Kidney (tissue), 14 donors: ENCODE results near the gene DENND4A. TPM values are rescaled to one million over a fixed set of nuclear protein-coding genes. Genes with fewer than 3 reads are reported as not detected.

Experiments
- DNase-seq, 5 donors: peaks; one replicate each; pipeline ENCODE4 v3.0.0-alpha.2; 2013 to 2020
- FAIRE-seq: peaks from 2 replicates; lab custom pipeline; 2012; peaks lifted over from hg19 to GRCh38; lab: Jason Lieb, UNC
- H3K27ac ChIP-seq, 2 donors: one replicate each; pipeline ENCODE4 v1.7.0; 2013; ENCODE audit warnings: low read depth in 2 of 2, low read length in 2 of 2, inconsistent platforms in 1 of 2
- H3K27me3 ChIP-seq: one replicate; pipeline ENCODE4 v1.7.1; 2013; ENCODE audit warnings: low read length, inconsistent platforms; ENCODE audit not compliant: control insufficient read depth, insufficient read depth
- H3K36me3 ChIP-seq, 3 donors: one replicate each; pipeline versions ENCODE4 v1.7.0 to v1.7.1; 2013; ENCODE audit warnings: low read length in 3 of 3, control low read depth in 1 of 3, inconsistent platforms in 1 of 3; ENCODE audit not compliant: insufficient read depth in 3 of 3, control insufficient read depth in 2 of 3
- H3K4me1 ChIP-seq, 3 donors: one replicate each; pipeline versions ENCODE4 v1.7.0 to v1.7.1; 2013; ENCODE audit warnings: low read length in 3 of 3, inconsistent platforms in 1 of 3, low read depth in 1 of 3; ENCODE audit not compliant: control insufficient read depth in 2 of 3, insufficient read depth in 2 of 3
- H3K4me3 ChIP-seq, 3 donors: one replicate each; pipeline versions ENCODE4 v1.7.0 to v1.8.1; 2013; ENCODE audit warnings: low read length in 3 of 3, control low read depth in 1 of 3, inconsistent platforms in 1 of 3
- H3K9ac ChIP-seq, 3 donors: one replicate each; pipeline versions ENCODE4 v1.7.0 to v1.7.1; 2013; ENCODE audit warnings: low read length in 3 of 3, control low read depth in 1 of 3, inconsistent platforms in 1 of 3
- H3K9me3 ChIP-seq, 3 donors: one replicate each; pipeline versions ENCODE4 v1.7.0 to v1.7.1; 2013; ENCODE audit warnings: low read length in 3 of 3, control low read depth in 1 of 3, inconsistent platforms in 1 of 3; ENCODE audit not compliant: control insufficient read depth in 2 of 3, insufficient read depth in 1 of 3
- CTCF ChIP-seq: IDR thresholded peaks from 3 replicates; pipeline ENCODE4 v1.5.1; 2012; ENCODE audit warnings: mild to moderate bottlenecking, moderate library complexity, borderline replicate concordance; ENCODE audit not compliant: insufficient read depth; ENCODE audit errors: extremely low read depth
- intact Hi-C: fragments of 100-400 bp; cut with DNase I; formaldehyde crosslinking; loops from one replicate; pipeline ENCODE4 v1.11.1; 2022
- polyA plus RNA-seq: library from polyadenylated mRNA; stranded (reverse); fragments of 350-450 nt; fragmentation: Illumina TruSeq; extraction: RNeasy Lipid Tissue Mini Kit (QIAGEN cat#74804); gene quantifications from one replicate; pipeline ENCODE4 v1.2.3, GENCODE V29; 2014; ENCODE audit warnings: low read depth, low replicate concordance; ENCODE audit not compliant: insufficient read depth
- total RNA-seq: library from RNA; stranded (reverse); fragmentation: NEBNext Ultra II Directional; extraction: Animal tissue kit (Norgen Biotek cat#: 25700); gene quantifications from one replicate; pipeline ENCODE4 v1.2.1, GENCODE V29; 2021
- donor health status: control.
- donor health status: control.
- donor health status: control.
- donor health status: control.
- donor health status: control.
- donor health status: DM: yes; HTN: yes; CAD: no.
- donor health status: Normal renal cell carcinoma (clear cell type).

Gene DENND4A
- total and polyA plus RNA-seq, 2 donors from 2014 or later: 8.6 to 35.9 TPM

- DNase-seq: no peak
- Histone ChIP-seq H3K4me1 (peaks cover 0 to 5% (median 3%) of the 10 kb centered on the region in 3 donors), H3K27ac (no peak overlapping the region), H3K9ac (no peak overlapping the region), H3K4me3 (no peak overlapping the region), H3K36me3 (no peaks in the 10 kb centered on the region), H3K27me3 (no peaks in the 10 kb centered on the region), H3K9me3 (no peaks in the 10 kb centered on the region)
- no peak for TF ChIP-seq CTCF
- FAIRE-seq: no peak
- intact Hi-C loops: no loop called here
These were observed 3.0 kb downstream of the DENND4A start for GRCh38 chr15:65789105-65789504.

GRCh38 chr15:65787260-65787659 is 4.8 kb downstream of the DENND4A start:
- no peaks in the 10 kb centered on the region for H3K36me3 ChIP-seq
- TF ChIP-seq CTCF: no peak
- peak overlapping the region in 1 of 2 donors; percentile 48 for H3K27ac ChIP-seq
- H3K27me3 ChIP-seq: no peaks in the 10 kb centered on the region
- H3K4me3 ChIP-seq: no peak overlapping the region
- intact Hi-C loops: no loop called here
- no peak overlapping the region for H3K9ac ChIP-seq
- H3K9me3 ChIP-seq: no peaks in the 10 kb centered on the region
- FAIRE-seq (no peak), DNase-seq (no peak)
- H3K4me1 ChIP-seq: peaks cover 0 to 3% (median 2%) of the 10 kb centered on the region in 3 donors

- Histone ChIP-seq H3K36me3 (no peaks in the 10 kb centered on the region), H3K4me1 (peaks cover 0 to 2% (median 0%) of the 10 kb centered on the region in 3 donors), H3K27me3 (no peaks in the 10 kb centered on the region), H3K9ac (no peak overlapping the region), H3K9me3 (no peaks in the 10 kb centered on the region), H3K4me3 (no peak overlapping the region), H3K27ac (no peak overlapping the region)
- intact Hi-C loops: no loop called here
- FAIRE-seq (no peak), DNase-seq (no peak)
- TF ChIP-seq CTCF: no peak
These were observed 6.9 kb downstream of the DENND4A start for GRCh38 chr15:65785151-65785550.

GRCh38 chr15:65783872-65784271 is 8.2 kb downstream of the DENND4A start:
- H3K9me3 ChIP-seq: no peaks in the 10 kb centered on the region
- no peak overlapping the region for H3K9ac ChIP-seq
- no peaks in the 10 kb centered on the region for H3K36me3 ChIP-seq
- DNase-seq: no peak
- no peak for FAIRE-seq
- H3K27me3 ChIP-seq: no peaks in the 10 kb centered on the region
- no peak for TF ChIP-seq CTCF
- H3K4me3 ChIP-seq: no peak overlapping the region
- intact Hi-C loops: no loop called here
- H3K27ac ChIP-seq: no peak overlapping the region
- no peaks in the 10 kb centered on the region for H3K4me1 ChIP-seq
